Suppressor macrophage treated with lipopolysaccharide for 4 hours (primary cell): ENCODE results near the gene MT1E.
"Not testable (repeated sequence)": the region's sequence is repeated elsewhere in the genome, so short reads cannot be mapped to it uniquely, and the experiment has no call there.

Experiments
- DNase-seq: peaks from one replicate; pipeline ENCODE4 v3.0.0-alpha.2; 2020

Gene MT1E

DNA sequence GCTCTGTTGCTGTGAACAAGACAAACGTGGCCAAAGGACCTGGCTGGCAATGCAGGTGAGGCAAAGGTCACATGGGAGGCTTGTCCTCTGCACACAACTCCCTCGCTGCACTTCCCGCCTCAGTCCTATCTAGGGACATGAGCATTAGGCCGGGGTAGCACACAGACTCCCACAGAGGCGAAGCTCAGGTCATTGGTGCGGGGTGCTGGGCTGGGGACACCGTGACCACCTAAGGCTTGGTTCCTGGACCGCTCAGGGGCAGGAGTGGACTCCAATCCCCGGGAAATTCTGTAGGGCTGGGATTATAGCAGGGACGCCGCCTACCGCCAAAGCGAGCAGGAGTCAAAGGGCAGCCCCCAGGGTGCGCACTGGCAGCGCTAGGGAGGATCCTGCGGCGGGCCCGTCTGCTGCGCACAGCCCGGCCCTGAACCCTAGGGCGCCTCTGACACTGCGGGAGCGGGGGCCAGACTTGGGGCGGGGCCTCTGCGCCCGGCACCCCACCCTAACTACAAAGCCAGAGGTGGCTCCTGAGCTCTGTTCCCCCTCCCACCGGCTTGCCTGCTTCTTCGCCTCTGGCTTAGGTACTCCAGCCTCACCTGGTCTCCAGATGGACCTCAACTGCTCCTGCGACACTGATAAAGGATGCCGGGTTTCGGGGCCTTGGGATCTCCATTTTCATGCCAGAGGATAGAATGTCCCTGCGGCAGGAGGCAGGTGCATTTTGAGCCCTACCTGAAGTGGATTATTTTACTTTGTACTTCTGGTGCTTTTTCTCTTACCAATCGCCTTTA lies 22.3 kb downstream of the MT1E start:
- DNase-seq: no peak

- DNase-seq: no peak
Observed at GRCh38 chr16:56649271-56649670, 23.7 kb downstream of the MT1E start.

- DNase-seq: no peak
Observed at GRCh38 chr16:56649820-56650219, 24.2 kb downstream of the MT1E start.

GRCh38 chr16:56651586-56651985 lies 26.0 kb downstream of the MT1E start, which contains the start of gene MT1B:
Gene MT1B (plus strand): TSS chr16:56651886. CDS start chr16:56651954, 68 bp downstream.
- no peak for DNase-seq

- no peak for DNase-seq
Observed at GRCh38 chr16:56652600-56652999, 27.0 kb downstream of the MT1E start.

- no peak for DNase-seq
Observed at GRCh38 chr16:56653218-56653617, 27.6 kb downstream of the MT1E start.

- DNase-seq: peak; percentile 86
Observed at GRCh38 chr16:56657555-56658326, 32.2 kb downstream of the MT1E start, which contains the start of gene MT1F. Gene MT1F (plus strand): TSS chr16:56657959. CDS start chr16:56658059, 100 bp downstream.

DNA sequence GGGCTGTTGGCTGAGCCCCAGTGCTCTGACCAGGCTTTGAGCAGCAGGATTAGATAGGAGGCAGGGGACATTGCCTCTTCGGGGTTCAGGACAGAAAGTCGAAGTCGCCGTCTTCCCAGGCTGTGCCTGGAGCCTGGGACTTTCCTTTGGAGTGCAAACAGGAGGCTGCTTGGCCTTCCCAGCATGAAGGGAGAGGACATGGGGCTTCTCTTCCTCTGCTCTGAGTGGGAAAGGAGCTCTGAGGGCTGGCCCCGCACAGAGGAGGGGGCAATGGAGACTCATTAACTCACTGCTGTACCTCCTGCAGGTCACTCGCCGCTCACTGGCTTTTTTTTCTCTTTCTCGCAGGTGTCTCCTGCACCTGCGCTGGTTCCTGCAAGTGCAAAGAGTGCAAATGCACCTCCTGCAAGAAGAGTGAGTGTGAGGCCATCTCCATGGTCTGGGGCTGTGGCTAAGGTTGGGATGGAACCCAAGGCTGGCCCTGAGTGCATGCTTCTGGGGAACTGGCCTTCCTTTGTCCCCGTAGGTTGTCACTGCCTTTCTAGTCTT lies 32.8 kb downstream of the MT1E start:
- no peak for DNase-seq

- no peak for DNase-seq
Observed at GRCh38 chr16:56662357-56663354, 37.1 kb downstream of the MT1E start.

DNA sequence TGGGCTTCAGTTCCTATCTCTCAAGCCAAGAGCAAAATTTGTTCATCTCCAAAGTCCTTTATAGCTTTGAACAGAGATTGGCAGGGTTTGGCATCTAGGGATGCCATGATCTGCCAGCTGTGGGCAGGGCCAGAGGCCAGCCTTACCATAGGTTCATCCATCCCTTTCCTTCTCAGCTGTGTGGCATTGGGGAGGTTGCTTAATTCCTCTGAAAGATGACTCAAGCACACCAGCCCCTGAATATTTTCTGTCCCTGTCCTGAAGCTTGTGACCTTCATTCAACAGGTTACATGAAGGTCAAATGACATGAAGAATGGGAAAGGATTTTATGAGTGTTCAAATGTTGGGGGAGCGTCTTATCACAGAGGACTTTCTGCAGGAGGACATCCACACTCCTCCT lies 38.9 kb downstream of the MT1E start:
- DNase-seq: no peak

DNA sequence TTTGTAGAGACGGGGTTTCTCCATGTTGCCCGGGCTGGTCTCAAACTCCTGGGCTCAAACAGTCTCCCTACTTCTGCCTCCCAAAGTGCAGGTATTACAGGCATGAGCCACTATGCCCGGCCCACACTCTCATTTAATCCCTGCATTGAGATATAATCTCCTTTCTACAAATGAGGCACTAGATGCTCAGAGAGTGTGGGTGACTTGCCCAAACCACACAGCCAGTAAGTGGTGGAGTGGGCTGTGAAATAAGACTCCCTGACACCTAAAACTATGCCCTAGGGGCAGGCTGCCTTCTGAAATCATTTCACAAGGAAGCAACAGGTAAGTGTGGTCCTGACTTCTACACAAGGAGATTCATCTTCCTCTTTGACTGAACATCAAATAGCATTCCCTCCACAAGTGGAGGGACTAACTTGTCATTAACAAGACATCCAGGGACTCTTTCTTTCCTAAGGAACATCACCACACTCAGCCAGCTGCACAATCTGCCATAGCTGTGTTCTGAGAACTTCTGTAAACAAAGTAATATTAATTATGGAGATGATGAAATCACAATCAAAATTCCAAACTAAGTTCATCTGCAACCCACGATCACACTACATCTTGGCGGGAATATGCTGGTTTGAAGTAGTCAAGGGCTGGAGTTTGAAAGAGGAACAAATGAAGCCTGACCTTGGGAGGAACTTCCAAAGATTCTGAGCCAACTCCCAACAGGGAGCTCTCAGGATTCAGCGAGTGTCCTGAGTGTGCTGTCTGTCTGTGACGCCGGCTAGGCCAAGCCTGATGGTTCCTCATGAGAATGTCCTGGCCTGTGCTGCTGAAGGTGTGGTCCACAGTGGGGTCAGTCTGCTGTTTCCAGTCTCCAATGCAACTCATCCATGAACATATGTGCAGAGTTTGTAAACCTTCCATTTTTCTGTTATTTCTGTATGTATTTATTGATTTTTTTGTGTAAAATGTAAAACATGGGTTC lies 40.0 kb downstream of the MT1E start:
- not testable (repeated sequence) for DNase-seq

DNA sequence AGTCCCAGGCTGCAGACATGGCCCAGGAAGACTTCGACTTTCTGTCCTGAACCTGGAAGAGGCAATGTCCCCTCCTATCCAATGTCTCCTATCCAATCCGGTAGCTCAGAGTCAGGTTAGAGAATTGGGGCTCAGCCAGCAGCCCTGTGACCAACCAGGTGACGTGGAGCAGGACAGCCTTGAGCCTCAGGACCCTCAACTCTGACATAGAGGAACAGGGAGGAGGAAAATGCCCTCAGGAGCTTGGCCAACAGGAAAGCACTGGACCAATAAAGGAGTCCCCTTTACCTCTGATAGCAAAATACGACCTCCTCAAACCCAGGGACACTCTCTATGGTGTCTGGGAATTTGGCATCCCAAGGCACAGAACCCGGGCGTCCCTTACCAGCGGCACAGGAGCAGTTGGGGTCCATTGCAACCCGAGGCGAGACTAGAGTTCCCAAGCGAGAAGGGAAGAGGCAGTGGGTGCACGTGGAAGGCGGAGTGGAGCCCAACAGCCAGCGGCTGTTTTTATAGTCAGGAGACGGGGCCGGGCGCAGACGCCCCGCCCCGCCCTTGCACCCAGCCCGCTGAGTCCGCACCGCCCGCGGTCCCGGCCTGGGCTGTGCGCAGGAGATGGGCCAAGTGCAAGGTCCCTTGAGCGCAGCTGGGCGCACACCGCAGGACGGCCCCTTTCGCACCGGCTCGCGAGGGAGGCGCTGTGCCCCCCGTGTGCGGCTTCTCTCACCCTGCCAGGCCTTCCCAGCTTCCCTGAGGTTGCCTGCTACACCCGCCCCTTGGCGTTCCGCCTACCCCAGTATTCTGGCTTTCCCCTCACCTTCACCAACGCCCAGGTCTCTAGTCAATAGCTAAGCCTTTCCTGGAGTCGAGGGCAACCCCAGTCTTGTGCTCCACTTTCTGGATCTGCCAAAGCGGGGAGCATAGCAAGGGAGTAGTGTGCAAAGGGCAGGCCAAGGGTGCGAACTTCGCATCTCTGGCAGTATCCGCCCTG lies 42.3 kb downstream of the MT1E start, which contains the start of gene MT1G:
TSS of gene MT1G (minus strand) at position 485 of the 991 bp plus-strand sequence. CDS start at position 413, 72 bp downstream.
- peak; percentile 82 for DNase-seq

DNA sequence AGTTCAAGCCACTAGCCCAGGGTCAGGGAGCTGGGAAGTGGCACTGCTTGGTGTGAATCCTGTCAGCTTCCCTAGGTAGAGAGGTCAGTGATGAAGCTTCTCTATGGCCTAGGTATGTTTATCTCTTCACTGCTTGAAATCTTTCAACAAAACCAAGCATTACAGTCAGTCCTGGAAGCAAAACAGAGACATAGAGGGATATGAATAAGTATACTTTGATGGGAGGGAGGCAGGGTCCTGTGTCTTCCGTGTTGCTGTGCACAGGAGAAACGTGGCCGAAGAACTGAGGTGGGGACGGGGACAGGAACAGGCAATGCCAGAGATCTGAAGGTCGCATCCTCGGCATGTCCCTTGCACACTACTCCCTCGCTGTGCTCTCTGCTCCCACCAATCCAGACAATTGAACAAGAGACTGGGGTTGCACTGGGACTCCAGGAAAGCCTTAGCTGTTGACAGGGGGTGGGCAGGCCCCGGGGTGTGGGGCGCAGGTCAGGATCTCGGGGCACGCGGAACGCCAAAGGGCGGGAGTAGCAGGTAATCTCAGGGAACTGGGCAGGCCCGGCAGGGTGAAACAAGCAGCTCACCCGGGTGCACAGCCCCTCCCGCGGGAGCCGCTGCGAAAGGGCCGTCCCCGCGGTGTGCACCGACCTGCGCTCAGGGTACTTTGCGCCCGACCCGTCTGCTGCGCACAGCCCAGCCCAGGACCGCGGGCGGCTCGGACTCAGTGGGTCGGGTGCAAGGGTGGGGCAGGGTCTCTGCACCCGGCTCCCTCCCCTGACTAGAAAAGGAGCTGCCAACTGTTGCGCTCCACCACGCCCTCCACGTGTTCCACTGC lies 43.6 kb downstream of the MT1E start, which contains the start of gene MT1H:
TSS of gene MT1H (plus strand) at position 810 of the 835 bp plus-strand sequence. CDS start 71 bp downstream, outside the sequence.
- DNase-seq: no peak

GRCh38 chr16:56669840-56670619 lies 44.4 kb downstream of the MT1E start:
- peak; percentile 49 for DNase-seq

DNA sequence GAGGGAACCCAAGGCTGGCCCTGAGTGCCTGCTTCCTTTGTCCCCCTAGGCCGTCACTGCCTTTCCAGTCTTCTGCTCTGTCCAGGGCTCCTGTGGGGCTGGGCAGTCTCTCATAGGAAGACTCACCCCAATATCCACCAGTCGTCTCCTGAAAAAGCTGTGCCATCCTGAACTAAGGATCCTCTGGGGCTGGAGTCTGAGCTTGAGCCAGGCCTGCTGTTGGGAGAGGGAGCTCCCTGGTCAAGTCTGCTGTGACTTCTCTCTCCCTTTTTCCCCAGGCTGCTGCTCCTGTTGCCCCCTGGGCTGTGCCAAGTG lies 45.0 kb downstream of the MT1E start:
- no peak for DNase-seq

- peak; percentile 56 for DNase-seq
Observed at GRCh38 chr16:56671691-56672090, 46.1 kb downstream of the MT1E start.

GRCh38 chr16:56672171-56672570 lies 46.6 kb downstream of the MT1E start:
- not testable (repeated sequence) for DNase-seq
